Measurements from ENCODE around the gene CBR1.

GRCh38 chr21:36059823-36060158 is 10.0 kb upstream of the CBR1 start:
- no peak for TF ChIP-seq CTCF (conservative IDR thresholded peaks at IDR 0.05; ENCODE audit: low read depth, low read length)
- TF ChIP-seq EZH2 (IDR thresholded peaks at IDR 0.05; ENCODE audit: low read length, unreplicated experiment), result no peak
- no peak for TF ChIP-seq EZH2phosphoT487 (IDR thresholded peaks at IDR 0.05; ENCODE audit: borderline replicate concordance, low read length)

All from PC-3 (cell line).